ENCODE results near the gene PLEKHJ1.

DNA sequence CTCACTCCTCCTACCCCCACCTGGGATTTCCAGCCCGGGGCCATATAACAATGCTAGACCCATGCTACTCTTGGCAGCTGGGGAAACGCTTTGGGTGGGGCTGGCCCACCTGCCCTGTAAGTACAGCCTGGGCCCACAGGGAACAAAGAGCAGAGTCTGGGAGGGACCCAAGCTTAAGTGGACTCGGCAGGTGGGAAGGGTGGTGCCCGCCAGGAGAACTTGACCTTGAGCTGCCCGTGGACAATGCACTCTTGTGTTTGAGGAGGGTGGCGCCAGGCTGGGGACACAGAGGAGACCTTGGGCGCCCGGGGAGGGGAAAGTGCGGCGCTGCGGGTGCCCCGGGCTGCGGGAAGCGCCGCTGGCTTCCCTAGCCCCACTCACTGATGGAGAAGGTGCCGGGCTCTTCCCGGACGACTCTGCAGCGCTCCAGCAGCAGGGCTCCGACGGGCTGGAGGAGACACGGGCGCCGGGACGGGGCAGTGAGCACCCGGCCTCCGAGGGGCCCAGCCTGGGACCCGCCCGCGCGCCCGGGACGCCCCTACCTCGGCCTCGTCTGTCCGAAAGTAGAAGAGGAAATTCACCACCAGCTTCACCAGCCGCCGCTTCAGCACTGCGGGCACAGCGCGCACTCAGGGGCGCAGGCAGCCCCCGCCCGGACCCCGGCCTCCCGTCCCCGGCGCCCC, 607 bp downstream of the PLEKHJ1 start:
- TF ChIP-seq, protein P1, sequence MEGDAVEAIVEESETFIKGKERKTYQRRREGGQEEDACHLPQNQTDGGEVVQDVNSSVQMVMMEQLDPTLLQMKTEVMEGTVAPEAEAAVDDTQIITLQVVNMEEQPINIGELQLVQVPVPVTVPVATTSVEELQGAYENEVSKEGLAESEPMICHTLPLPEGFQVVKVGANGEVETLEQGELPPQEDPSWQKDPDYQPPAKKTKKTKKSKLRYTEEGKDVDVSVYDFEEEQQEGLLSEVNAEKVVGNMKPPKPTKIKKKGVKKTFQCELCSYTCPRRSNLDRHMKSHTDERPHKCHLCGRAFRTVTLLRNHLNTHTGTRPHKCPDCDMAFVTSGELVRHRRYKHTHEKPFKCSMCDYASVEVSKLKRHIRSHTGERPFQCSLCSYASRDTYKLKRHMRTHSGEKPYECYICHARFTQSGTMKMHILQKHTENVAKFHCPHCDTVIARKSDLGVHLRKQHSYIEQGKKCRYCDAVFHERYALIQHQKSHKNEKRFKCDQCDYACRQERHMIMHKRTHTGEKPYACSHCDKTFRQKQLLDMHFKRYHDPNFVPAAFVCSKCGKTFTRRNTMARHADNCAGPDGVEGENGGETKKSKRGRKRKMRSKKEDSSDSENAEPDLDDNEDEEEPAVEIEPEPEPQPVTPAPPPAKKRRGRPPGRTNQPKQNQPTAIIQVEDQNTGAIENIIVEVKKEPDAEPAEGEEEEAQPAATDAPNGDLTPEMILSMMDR (IDR thresholded peaks at IDR 0.05), result no peak
- TF ChIP-seq POLR2A (IDR thresholded peaks at IDR 0.05; ENCODE audit: low read depth), result no peak
- TF ChIP-seq POLR2AphosphoS5 (IDR thresholded peaks at IDR 0.05), result no peak
